Peyer's patch (tissue), 4 donors: ENCODE results near the gene ATAD3C. TPM values are rescaled to one million over a fixed set of nuclear protein-coding genes. Genes with fewer than 3 reads are reported as not detected.
A peak's percentile ranks its signal among the peaks of the same experiment; 100 is the strongest.
"Not testable (repeated sequence)": the region's sequence is repeated elsewhere in the genome, so short reads cannot be mapped to it uniquely, and the experiment has no call there.

Experiments
- DNase-seq, 3 donors: peaks; one replicate each; pipeline ENCODE4 v3.0.0-alpha.2; 2017 to 2019
- H3K27ac ChIP-seq, 4 donors: fragments of 200-600 bp; sonication (generic); one replicate each; pipeline ENCODE4 v1.5.1; 2016 to 2019
- H3K27me3 ChIP-seq, 2 donors: fragments of 200-600 bp; sonication (generic); one replicate each; pipeline ENCODE4 v1.5.1; 2019
- H3K36me3 ChIP-seq, 3 donors: fragments of 200-600 bp; sonication (generic); one replicate each; pipeline ENCODE4 v1.5.1; 2016 to 2019
- H3K4me1 ChIP-seq, 4 donors: fragments of 200-600 bp; sonication (generic); one replicate each; pipeline ENCODE4 v1.5.1; 2016 to 2019
- H3K4me3 ChIP-seq, 4 donors: fragments of 200-600 bp; sonication (generic); 1 replicate in 3 of 4; 2 replicates in 1 of 4; pipeline ENCODE4 v1.5.1; 2016 to 2019; ENCODE audit warnings: mild to moderate bottlenecking in 1 of 4
- H3K9me3 ChIP-seq, 4 donors: fragments of 200-600 bp; sonication (generic); one replicate each; pipeline ENCODE4 v1.5.1; 2016 to 2019; ENCODE audit warnings: mild to moderate bottlenecking in 1 of 4
- CTCF ChIP-seq, 6 experiments: fragments of 450-650 bp in 4 of 6; fragments of 200-600 bp in 2 of 6; sonication (generic) in 1 of 6; IDR thresholded peaks; one replicate each; pipeline ENCODE4 v1.5.1; 2017 to 2019; ENCODE audit warnings: antibody characterized with exemption in 6 of 6, mild to moderate bottlenecking in 3 of 6, moderate library complexity in 1 of 6
- POLR2A ChIP-seq, 2 donors: fragments of 450-650 bp; IDR thresholded peaks; one replicate each; pipeline ENCODE4 v1.5.1; 2017; ENCODE audit warnings: antibody characterized with exemption in 2 of 2, mild to moderate bottlenecking in 2 of 2, moderate library complexity in 2 of 2
- total RNA-seq, 4 donors: library from RNA; depleted of rRNA; stranded (reverse); fragments of >200 nt; gene quantifications; one replicate each; pipeline ENCODE4 v1.1.0, GENCODE V29; 2016

Gene ATAD3C
- total RNA-seq, 4 donors from 2014 or later: 0.27 TPM; not detected in 3

GRCh38 chr1:1460540-1461130 lies 11.1 kb downstream of the ATAD3C start:
- Histone ChIP-seq H3K9me3 (no peaks in the 10 kb centered on the region), H3K4me3 (no peak overlapping the region), H3K4me1 (no peaks in the 10 kb centered on the region), H3K36me3 (no peaks in the 10 kb centered on the region), H3K27ac (no peak overlapping the region), H3K27me3 (no peaks in the 10 kb centered on the region)
- TF ChIP-seq CTCF (IDR thresholded peaks at IDR 0.05) (no peak), POLR2A (IDR thresholded peaks at IDR 0.05) (no peak)
- no peak for DNase-seq

GRCh38 chr1:1461721-1462317 lies 12.3 kb downstream of the ATAD3C start:
- peak overlapping the region in 3 of 4 donors; percentile 22 to 49 (median 39) for H3K27ac ChIP-seq
- DNase-seq: no peak

GRCh38 chr1:1462318-1462966 lies 13.0 kb downstream of the ATAD3C start:
- Histone ChIP-seq H3K36me3 (no peaks in the 10 kb centered on the region), H3K27me3 (no peaks in the 10 kb centered on the region), H3K4me1 (no peaks in the 10 kb centered on the region), H3K4me3 (peak overlapping the region in 2 of 4 donors; percentile 1 to 18), H3K9me3 (no peaks in the 10 kb centered on the region), H3K27ac (peak overlapping the region in 3 of 4 donors; percentile 22 to 49 (median 39))
- peak in 2 of 3 donors; percentile 67 to 77 for DNase-seq
- TF ChIP-seq CTCF (IDR thresholded peaks at IDR 0.05) (no peak), POLR2A (IDR thresholded peaks at IDR 0.05) (no peak)

More at GRCh38 chr1:1461721-1462317, 12.3 kb downstream of the ATAD3C start:
- Histone ChIP-seq H3K36me3 (no peaks in the 10 kb centered on the region), H3K9me3 (no peaks in the 10 kb centered on the region), H3K27me3 (no peaks in the 10 kb centered on the region), H3K4me1 (no peaks in the 10 kb centered on the region), H3K4me3 (peak overlapping the region in 2 of 4 donors; percentile 1 to 18)
- TF ChIP-seq POLR2A (IDR thresholded peaks at IDR 0.05) (no peak), CTCF (IDR thresholded peaks at IDR 0.05) (no peak)

GRCh38 chr1:1463312-1463711 lies 13.8 kb downstream of the ATAD3C start:
- H3K27ac ChIP-seq: no peak overlapping the region
- H3K9me3 ChIP-seq: no peaks in the 10 kb centered on the region
- H3K27me3 ChIP-seq: no peaks in the 10 kb centered on the region
- no peaks in the 10 kb centered on the region for H3K4me1 ChIP-seq
- no peaks in the 10 kb centered on the region for H3K36me3 ChIP-seq
- H3K4me3 ChIP-seq: no peak overlapping the region
- TF ChIP-seq CTCF (IDR thresholded peaks at IDR 0.05) (no peak), POLR2A (IDR thresholded peaks at IDR 0.05) (no peak)
- no peak for DNase-seq

GRCh38 chr1:1468196-1468985 lies 18.9 kb downstream of the ATAD3C start:
- not testable (repeated sequence) for H3K27ac ChIP-seq, H3K36me3 ChIP-seq, H3K27me3 ChIP-seq, H3K9me3 ChIP-seq, DNase-seq, H3K4me3 ChIP-seq
- H3K4me1 ChIP-seq: peaks cover 0 to 16% (median 6%) of the 10 kb centered on the region in 4 donors
